GM21619 (cell line): ENCODE measurements around the gene KLRC1.
"Not testable (repeated sequence)": the region's sequence is repeated elsewhere in the genome, so short reads cannot be mapped to it uniquely, and the experiment has no call there.

Source experiments
- ATAC-seq: cut with Tn5 transposase; IDR thresholded peaks from one replicate; pipeline ENCODE4 v1.9.1; 2021; ENCODE audit not compliant: unreplicated experiment

The KLRC1 gene

GRCh38 chr12:10424260-10424899 lies 28.8 kb downstream of the KLRC1 start:
- not testable (repeated sequence) for ATAC-seq

GRCh38 chr12:10422159-10422558 lies 31.0 kb downstream of the KLRC1 start:
- ATAC-seq: not testable (repeated sequence)

GRCh38 chr12:10420334-10420733 lies 32.8 kb downstream of the KLRC1 start, which contains the start of gene KLRC3:
Gene KLRC3 (minus strand): TSS chr12:10420595. CDS start chr12:10420550, 45 bp downstream.
- not testable (repeated sequence) for ATAC-seq

- ATAC-seq: no peak
Observed at GRCh38 chr12:10409392-10409791, 43.8 kb downstream of the KLRC1 start, which contains the start of gene KLRC4. Gene KLRC4 (minus strand): TSS chr12:10409757. CDS start chr12:10409575, 182 bp downstream.

GRCh38 chr12:10408842-10409241 lies 44.3 kb downstream of the KLRC1 start:
- ATAC-seq: no peak

- ATAC-seq: no peak
Observed at GRCh38 chr12:10406725-10407124, 46.5 kb downstream of the KLRC1 start.

GRCh38 chr12:10405294-10405693 lies 47.9 kb downstream of the KLRC1 start:
- ATAC-seq: no peak

- no peak for ATAC-seq
Observed at GRCh38 chr12:10404798-10405197, 48.4 kb downstream of the KLRC1 start.

- ATAC-seq: no peak
Observed at GRCh38 chr12:10400829-10401228, 52.3 kb downstream of the KLRC1 start.

- ATAC-seq: no peak
Observed at GRCh38 chr12:10398168-10398567, 55.0 kb downstream of the KLRC1 start.

GRCh38 chr12:10397296-10397695 lies 55.9 kb downstream of the KLRC1 start:
- no peak for ATAC-seq

GRCh38 chr12:10396176-10396575 lies 57.0 kb downstream of the KLRC1 start:
- ATAC-seq: not testable (repeated sequence)
